ENCODE measurements around the gene FRMD4A.

- TF ChIP-seq ELF1 (IDR thresholded peaks at IDR 0.05) (no peak), CTCF (IDR thresholded peaks at IDR 0.05) (no peak), PBX3 (IDR thresholded peaks at IDR 0.05) (no peak), POLR2AphosphoS5 (IDR thresholded peaks at IDR 0.05; ENCODE audit: low read depth, low read length) (no peak), RAD21 (IDR thresholded peaks at IDR 0.05; ENCODE audit: low read length) (no peak), FOXM1 (IDR thresholded peaks at IDR 0.05; ENCODE audit: low read depth) (no peak), REST (IDR thresholded peaks at IDR 0.05; ENCODE audit: low read depth, low read length) (no peak), RFX5 (IDR thresholded peaks at IDR 0.05; ENCODE audit: low read length) (no peak), USF2 (IDR thresholded peaks at IDR 0.05; ENCODE audit: borderline replicate concordance, low read depth, low read length) (no peak), RCOR1 (IDR thresholded peaks at IDR 0.05; ENCODE audit: low read length) (no peak), CHD2 (IDR thresholded peaks at IDR 0.05; ENCODE audit: low read length, partially characterized antibody) (no peak), MEF2A (IDR thresholded peaks at IDR 0.05; ENCODE audit: borderline replicate concordance, low read depth) (no peak), RXRA (IDR thresholded peaks at IDR 0.05; ENCODE audit: borderline replicate concordance, low read depth) (no peak)
Observed at GRCh38 chr10:13761490-13762091, 569.1 kb downstream of the FRMD4A start.
